Activated CD8-positive, alpha-beta memory T cell treated with anti-CD3 and anti-CD28 coated beads, Interleukin-2, amount 50 U/mL, for 48 hours (primary cell): ENCODE measurements around the gene LONP2.
"Not testable (repeated sequence)": the region's sequence is repeated elsewhere in the genome, so short reads cannot be mapped to it uniquely, and the experiment has no call there.

Experiments
- DNase-seq: peaks from one replicate; pipeline ENCODE4 v3.0.0-alpha.2; 2020

LONP2 gene

GRCh38 chr16:48291754-48292153, 47.7 kb downstream of the LONP2 start:
- DNase-seq = no peak

- DNase-seq = no peak
These were observed 48.4 kb downstream of the LONP2 start for GRCh38 chr16:48292452-48292851.

GRCh38 chr16:48294724-48295123, 50.6 kb downstream of the LONP2 start:
- DNase-seq = no peak

- DNase-seq = no peak
These were observed 51.6 kb downstream of the LONP2 start for GRCh38 chr16:48295488-48296281.

- DNase-seq = no peak
These were observed 55.4 kb downstream of the LONP2 start for GRCh38 chr16:48299471-48299870.

GRCh38 chr16:48300391-48300856, 56.3 kb downstream of the LONP2 start:
- no peak for DNase-seq

GRCh38 chr16:48308535-48308934, 64.4 kb downstream of the LONP2 start:
- DNase-seq = no peak

- DNase-seq = no peak
These were observed 67.0 kb downstream of the LONP2 start for GRCh38 chr16:48310908-48311641.

GRCh38 chr16:48313905-48314304, 69.8 kb downstream of the LONP2 start:
- not testable (repeated sequence) for DNase-seq

- DNase-seq = no peak
These were observed 72.9 kb downstream of the LONP2 start for GRCh38 chr16:48317026-48317425.

GRCh38 chr16:48317614-48318315, 73.7 kb downstream of the LONP2 start:
- DNase-seq = no peak

- DNase-seq = no peak
These were observed 74.5 kb downstream of the LONP2 start for GRCh38 chr16:48318630-48319029.

- no peak for DNase-seq
These were observed 77.4 kb downstream of the LONP2 start for GRCh38 chr16:48321317-48322036.

- no peak for DNase-seq
These were observed 80.0 kb downstream of the LONP2 start for GRCh38 chr16:48323783-48324775.

GRCh38 chr16:48326915-48327314, 82.8 kb downstream of the LONP2 start:
- DNase-seq = no peak

GRCh38 chr16:48329138-48329537, 85.0 kb downstream of the LONP2 start:
- DNase-seq = no peak

- DNase-seq = no peak
These were observed 86.2 kb downstream of the LONP2 start for GRCh38 chr16:48330189-48330840.

GRCh38 chr16:48330841-48331192, 86.7 kb downstream of the LONP2 start:
- no peak for DNase-seq

GRCh38 chr16:48332978-48333377, 88.9 kb downstream of the LONP2 start:
- no peak for DNase-seq

GRCh38 chr16:48334325-48334724, 90.2 kb downstream of the LONP2 start:
- no peak for DNase-seq

GRCh38 chr16:48335961-48336360, 91.9 kb downstream of the LONP2 start:
- no peak for DNase-seq
